NCI-H2107 treated with DMSO at 0.1 percent for 48 hours (cell line): ENCODE data around the gene CBY1.

ENCODE experiments used
- DNase-seq: peaks from one replicate; lab custom pipeline; 2025; ENCODE audit not compliant: unreplicated experiment; lab: John Stamatoyannopoulos, UW

CBY1 gene

DNA sequence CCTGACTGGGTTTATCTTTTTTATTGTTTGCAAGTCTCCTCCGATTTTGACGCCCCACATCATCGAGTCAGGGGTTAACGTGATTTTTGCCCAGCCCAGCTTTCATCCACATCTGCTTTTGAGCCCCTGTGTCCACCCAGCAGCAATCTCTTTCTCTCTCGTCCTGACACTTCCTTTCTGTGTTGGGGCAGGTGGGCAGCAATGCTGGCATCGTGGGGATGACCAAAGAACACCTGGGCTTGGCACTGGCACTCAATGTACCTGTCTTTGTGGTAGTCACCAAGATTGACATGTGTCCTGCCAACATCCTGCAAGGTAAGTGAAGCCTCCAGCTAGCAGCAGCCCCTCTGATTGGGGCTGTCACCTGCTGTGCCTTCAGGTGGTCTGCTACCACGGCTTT, 65.1 kb downstream of the CBY1 start:
- DNase-seq, result no peak
